H9 (cell line): ENCODE results near the gene SQSTM1. TPM values are rescaled to one million over a fixed set of nuclear protein-coding genes. Genes with fewer than 3 reads are reported as not detected.

Experiments
- DNase-seq: peaks from one replicate; pipeline ENCODE4 v3.0.0-alpha.2; 2017
- H2AFZ ChIP-seq: one replicate; pipeline ENCODE4 v1.6.1; 2013; ENCODE audit warnings: mild to moderate bottlenecking, low read length, control low read depth, moderate library complexity
- H2AK5ac ChIP-seq: 2 replicates; pipeline ENCODE4 v1.6.1; 2013; ENCODE audit warnings: low read length, control low read depth, mixed read lengths; ENCODE audit not compliant: insufficient read length
- H2BK120ac ChIP-seq: one replicate; pipeline ENCODE4 v1.6.1; 2013; ENCODE audit warnings: low read depth, mild to moderate bottlenecking, low read length, control low read depth, inconsistent platforms; ENCODE audit not compliant: poor library complexity, severe bottlenecking
- H2BK12ac ChIP-seq: 2 replicates; pipeline ENCODE4 v1.6.1; 2013; ENCODE audit warnings: low read length, control low read depth, mixed read lengths, low read depth; ENCODE audit not compliant: insufficient read length
- H2BK15ac ChIP-seq: 2 replicates; pipeline ENCODE4 v1.6.1; 2013; ENCODE audit warnings: low read depth, low read length, control low read depth
- H2BK20ac ChIP-seq: one replicate; pipeline ENCODE4 v1.6.1; 2013; ENCODE audit warnings: low read depth, mild to moderate bottlenecking, low read length, control low read depth, inconsistent platforms; ENCODE audit not compliant: poor library complexity, severe bottlenecking
- H2BK5ac ChIP-seq: 2 replicates; pipeline ENCODE4 v1.6.1; 2013; ENCODE audit warnings: low read length, control low read depth, mixed read lengths; ENCODE audit not compliant: insufficient read length
- H3K14ac ChIP-seq: 2 replicates; pipeline ENCODE4 v1.6.1; 2013; ENCODE audit warnings: low read length, control low read depth; ENCODE audit not compliant: insufficient read depth
- H3K18ac ChIP-seq: 2 replicates; pipeline ENCODE4 v1.6.1; 2013; ENCODE audit warnings: low read depth, mild to moderate bottlenecking, mixed read lengths, low read length, control low read depth; ENCODE audit not compliant: insufficient read length
- H3K23ac ChIP-seq: 2 replicates; pipeline ENCODE4 v1.6.1; 2013; ENCODE audit warnings: low read length, control low read depth, mixed read lengths, low read depth; ENCODE audit not compliant: insufficient read length
- H3K23me2 ChIP-seq: 2 replicates; pipeline ENCODE4 v1.6.1; 2013; ENCODE audit warnings: low read depth, mild to moderate bottlenecking, mixed read lengths, low read length, control low read depth; ENCODE audit not compliant: insufficient read length, poor library complexity, severe bottlenecking
- H3K27ac ChIP-seq: 2 replicates; pipeline ENCODE4 v1.5.1; 2013; ENCODE audit warnings: low read length, control low read depth, mixed read lengths, low read depth; ENCODE audit not compliant: insufficient read length
- H3K27me3 ChIP-seq: 2 replicates; pipeline ENCODE4 v1.6.1; 2013; ENCODE audit warnings: low read length, control low read depth, inconsistent platforms; ENCODE audit not compliant: insufficient read depth
- H3K4ac ChIP-seq: 2 replicates; pipeline ENCODE4 v1.6.1; 2013; ENCODE audit warnings: low read depth, mild to moderate bottlenecking, control low read depth, inconsistent platforms, low read length, moderate library complexity
- H3K4me1 ChIP-seq: 2 replicates; pipeline ENCODE4 v1.6.1; 2013; ENCODE audit warnings: low read length, control low read depth, inconsistent platforms; ENCODE audit not compliant: insufficient read depth
- H3K4me2 ChIP-seq: 2 replicates; pipeline ENCODE4 v1.6.1; 2013; ENCODE audit warnings: low read length, control low read depth, mixed read lengths; ENCODE audit not compliant: insufficient read length, insufficient read depth
- H3K56ac ChIP-seq: 2 replicates; pipeline ENCODE4 v1.6.1; 2013; ENCODE audit warnings: low read depth, mild to moderate bottlenecking, mixed read lengths, low read length, control low read depth; ENCODE audit not compliant: insufficient read length
- H3K79me1 ChIP-seq: 2 replicates; pipeline ENCODE4 v1.6.1; 2013; ENCODE audit warnings: low read depth, mild to moderate bottlenecking, moderate library complexity, low read length, control low read depth, inconsistent platforms; ENCODE audit not compliant: insufficient read depth, poor library complexity, severe bottlenecking
- H3K79me2 ChIP-seq: 2 replicates; pipeline ENCODE4 v1.6.1; 2013; ENCODE audit warnings: low read length, control low read depth, inconsistent platforms; ENCODE audit not compliant: insufficient read depth
- H3K9ac ChIP-seq: 2 replicates; pipeline ENCODE4 v1.6.1; 2013; ENCODE audit warnings: low read length, control low read depth, mixed read lengths; ENCODE audit not compliant: insufficient read length; ENCODE audit errors: extremely low read depth
- H3K9me3 ChIP-seq: one replicate; pipeline ENCODE4 v1.6.1; 2013; ENCODE audit warnings: low read depth, low read length, inconsistent platforms; ENCODE audit not compliant: control insufficient read depth
- H3T11ph ChIP-seq: one replicate; pipeline ENCODE4 v1.6.1; 2013; ENCODE audit warnings: mild to moderate bottlenecking, low read length, control low read depth, inconsistent platforms
- H4K20me1 ChIP-seq: one replicate; pipeline ENCODE4 v1.6.1; 2013; ENCODE audit not compliant: control insufficient read depth, insufficient read length, insufficient read depth
- H4K5ac ChIP-seq: 2 replicates; pipeline ENCODE4 v1.6.1; 2013; ENCODE audit warnings: low read depth, mild to moderate bottlenecking, mixed read lengths, low read length, control low read depth; ENCODE audit not compliant: insufficient read length
- H4K8ac ChIP-seq: replicated peaks from 2 replicates; pipeline ENCODE4 v1.6.1; 2013; ENCODE audit warnings: low read length, control low read depth, mixed read lengths, low read depth; ENCODE audit not compliant: insufficient read length
- H4K91ac ChIP-seq: 2 replicates; pipeline ENCODE4 v1.6.1; 2013; ENCODE audit warnings: low read depth, mild to moderate bottlenecking, moderate library complexity, mixed read lengths, low read length, control low read depth; ENCODE audit not compliant: insufficient read length
- H3K27ac Mint-ChIP-seq, 3 experiments: 2 replicates in 2 of 3; 3 replicates in 1 of 3; pipeline ENCODE4 v1.8.0; 2020 to 2021; ENCODE audit warnings: mixed read lengths in 3 of 3, mild to moderate bottlenecking in 1 of 3, moderate library complexity in 1 of 3
- H3K27me3 Mint-ChIP-seq: 2 replicates; pipeline ENCODE4 v1.8.0; 2021; ENCODE audit warnings: low read depth, mild to moderate bottlenecking, moderate library complexity, mixed read lengths
- H3K36me3 Mint-ChIP-seq, 3 experiments: 2 replicates in 2 of 3; 3 replicates in 1 of 3; pipeline ENCODE4 v1.8.0; 2020 to 2021; ENCODE audit warnings: low read depth in 3 of 3, mixed read lengths in 3 of 3; ENCODE audit not compliant: insufficient read depth in 1 of 3
- H3K4me1 Mint-ChIP-seq, 2 experiments: 2 replicates each; pipeline ENCODE4 v1.8.0; 2020; ENCODE audit warnings: mixed read lengths in 2 of 2
- H3K4me3 Mint-ChIP-seq, 2 experiments: 2 replicates in 1 of 2; 3 replicates in 1 of 2; pipeline ENCODE4 v1.8.0; 2020 to 2021; ENCODE audit warnings: mild to moderate bottlenecking in 2 of 2, mixed read lengths in 2 of 2, moderate library complexity in 1 of 2
- H3K9me3 Mint-ChIP-seq, 2 experiments: 2 replicates in 1 of 2; 3 replicates in 1 of 2; pipeline ENCODE4 v1.8.0; 2020; ENCODE audit warnings: mild to moderate bottlenecking in 2 of 2, mixed read lengths in 2 of 2, moderate library complexity in 1 of 2
- CTCF ChIP-seq: fragments of 200-600 bp; sonication (generic); conservative IDR thresholded peaks from 3 replicates; pipeline ENCODE4 v1.8.0; 2021; ENCODE audit warnings: antibody characterized with exemption, mild to moderate bottlenecking
- WGBS: extraction: QIAGEN DNeasy Blood & Tissue Kit; methylation state at CpG from one replicate; pipeline ENCODE4 v1.1.7; 2013; ENCODE audit warnings: missing lambda C conversion rate, low lambda C conversion rate, mixed read lengths; ENCODE audit not compliant: insufficient read length; ENCODE audit errors: extremely low coverage; 5-methylcytosine and 5-hydroxymethylcytosine counted together
- total RNA-seq: library from RNA; stranded (reverse); gene quantifications from 2 replicates; pipeline ENCODE4 v1.2.1, GENCODE V29; 2021

SQSTM1 gene
- total RNA-seq, 1 experiment from 2014 or later = 144 TPM

GRCh38 chr5:179815491-179816249, 5.0 kb upstream of the SQSTM1 start:
- Histone ChIP-seq H2BK120ac (no peak overlapping the region), H2BK5ac (no peak overlapping the region), H3K79me2 (no peaks in the 10 kb centered on the region), H3K9me3 (no peaks in the 10 kb centered on the region), H4K91ac (no peak overlapping the region), H4K8ac (no peak overlapping the region), H2BK20ac (no peak overlapping the region), H2BK15ac (no peak overlapping the region), H3T11ph (no peak overlapping the region), H3K27ac (no peak overlapping the region), H3K4ac (no peak overlapping the region), H3K79me1 (no peaks in the 10 kb centered on the region), H3K9ac (no peak overlapping the region), H3K14ac (no peak overlapping the region), H2BK12ac (no peak overlapping the region), H4K20me1 (no peaks in the 10 kb centered on the region), H3K56ac (no peak overlapping the region), H4K5ac (no peak overlapping the region), H3K23ac (no peak overlapping the region), H3K18ac (no peak overlapping the region), H3K27me3 (no peaks in the 10 kb centered on the region), H3K4me2 (no peak overlapping the region), H3K23me2 (peaks cover 16% of the 10 kb centered on the region), H2AFZ (no peak overlapping the region), H3K4me1 (no peaks in the 10 kb centered on the region; the same call in 1 of the 2 replicates), H2AK5ac (no peak overlapping the region)
- peaks cover 38% of the 10 kb centered on the region in 2 experiments for H3K4me1 Mint-ChIP-seq
- TF ChIP-seq CTCF = no peak
- peaks cover 13% of the 10 kb centered on the region for H3K27me3 Mint-ChIP-seq
- no peak for DNase-seq
- peaks cover 5 to 35% (median 22%) of the 10 kb centered on the region in 3 experiments; a peak in 6 of 7 replicates for H3K36me3 Mint-ChIP-seq
- H3K9me3 Mint-ChIP-seq = no peaks in the 10 kb centered on the region; a peak in 1 of 5 replicates
- no CpG with 5 or more reads among the region's 21 CpGs for WGBS
- peak overlapping the region; percentile 35 to 46; a peak in 3 of 5 replicates for H3K4me3 Mint-ChIP-seq
- H3K27ac Mint-ChIP-seq = no peak overlapping the region; a peak in 1 of 7 replicates
